ENCODE measurements around the gene TRMT10B.

DNA sequence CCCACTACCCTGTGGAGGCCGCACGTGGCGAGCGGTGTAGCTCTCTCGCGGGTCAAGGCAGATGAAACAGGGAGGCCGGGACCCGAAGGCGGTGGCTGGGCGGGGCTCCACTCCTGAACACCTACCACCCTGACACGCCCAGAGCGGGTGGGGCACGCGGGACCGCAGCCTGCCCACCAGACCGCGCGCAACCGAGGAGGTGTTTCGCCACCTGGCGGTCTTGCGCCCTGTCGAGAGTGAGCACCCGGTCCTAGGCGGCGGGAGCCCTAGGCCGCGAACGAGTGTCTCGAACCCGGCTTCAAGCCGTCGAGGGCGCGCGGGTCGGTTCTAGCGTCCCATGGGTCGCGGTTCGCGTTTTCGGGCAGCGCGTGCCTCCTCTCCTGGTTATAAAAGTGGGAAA lies 33.5 kb downstream of the TRMT10B start:
- no peak for TF ChIP-seq CTCF (IDR thresholded peaks at IDR 0.05)
- no peak for TF ChIP-seq ZFX (IDR thresholded peaks at IDR 0.05; ENCODE audit: borderline replicate concordance)

Measured in 22Rv1 (cell line).